Fibroblast of lung (primary cell): ENCODE data around the gene RPSA. TPM values are rescaled to one million over a fixed set of nuclear protein-coding genes. Genes with fewer than 3 reads are reported as not detected.

Experiments
- DNase-seq, 2 donors: peaks; one replicate each; pipeline versions ENCODE4 v3.0.0 to v3.0.0-alpha.2; 2010; ENCODE audit warnings: low read depth in 2 of 2
- H2AFZ ChIP-seq: 2 replicates; pipeline ENCODE4 v1.5.1; 2012; ENCODE audit warnings: low read length, control low read depth, inconsistent platforms
- H3K27ac ChIP-seq: 2 replicates; pipeline ENCODE4 v1.5.1; 2011; ENCODE audit warnings: low read length, control low read depth; ENCODE audit not compliant: insufficient read depth
- H3K27me3 ChIP-seq: 2 replicates; pipeline ENCODE4 v1.5.1; 2011; ENCODE audit warnings: mild to moderate bottlenecking, low read length; ENCODE audit not compliant: control insufficient read depth, insufficient read depth
- H3K36me3 ChIP-seq: 2 replicates; pipeline ENCODE4 v1.5.1; 2011; ENCODE audit warnings: low read length; ENCODE audit not compliant: control insufficient read depth, insufficient read depth
- H3K4me1 ChIP-seq: 2 replicates; pipeline ENCODE4 v1.5.1; 2011; ENCODE audit warnings: low read length; ENCODE audit not compliant: control insufficient read depth, insufficient read depth; ENCODE audit errors: extremely low read depth
- H3K4me2 ChIP-seq: 2 replicates; pipeline ENCODE4 v1.5.1; 2011; ENCODE audit warnings: low read length, control low read depth; ENCODE audit not compliant: insufficient read depth; ENCODE audit errors: extremely low read depth
- H3K4me3 ChIP-seq, 4 experiments: fragments of 200-600 bp in 1 of 4; sonication (generic) in 1 of 4; replicated peaks in 1 of 4; 2 replicates each; pipeline ENCODE4 v1.5.1; 2011 to 2016; ENCODE audit warnings: low read length in 4 of 4, low read depth in 3 of 4, mild to moderate bottlenecking in 3 of 4, control low read depth in 2 of 4, inconsistent platforms in 1 of 4, mixed read lengths in 1 of 4; ENCODE audit not compliant: insufficient read depth in 1 of 4; ENCODE audit errors: control extremely low read depth in 1 of 4
- H3K79me2 ChIP-seq: 2 replicates; pipeline ENCODE4 v1.5.1; 2012; ENCODE audit warnings: mild to moderate bottlenecking, low read length, inconsistent platforms; ENCODE audit not compliant: control insufficient read depth, insufficient read depth
- H3K9ac ChIP-seq: 2 replicates; pipeline ENCODE4 v1.5.1; 2011; ENCODE audit warnings: mild to moderate bottlenecking, low read length, control low read depth; ENCODE audit not compliant: insufficient read depth
- H3K9me3 ChIP-seq: 2 replicates; pipeline ENCODE4 v1.5.1; 2012; ENCODE audit warnings: low read depth, low read length; ENCODE audit not compliant: control insufficient read depth, insufficient read depth
- H4K20me1 ChIP-seq: 2 replicates; pipeline ENCODE4 v1.5.1; 2011; ENCODE audit warnings: low read length; ENCODE audit not compliant: control insufficient read depth, insufficient read depth; ENCODE audit errors: extremely low read depth
- EZH2 ChIP-seq: IDR thresholded peaks from 2 replicates; pipeline ENCODE4 v1.5.1; 2012; ENCODE audit warnings: low read length, control low read depth, mild to moderate bottlenecking; ENCODE audit errors: missing control alignments
- polyA plus RNA-seq, 2 donors: library from polyadenylated mRNA; depleted of rRNA in 1 of 2; stranded (reverse) in 1 of 2; unstranded in 1 of 2; fragments of >200 nt; gene quantifications; 2 replicates each; pipeline ENCODE4 v1.2.1, GENCODE V29; 2011 to 2012; ENCODE audit warnings: missing spikeins in 1 of 2
- total RNA-seq: library from RNA; depleted of rRNA; stranded (reverse); fragments of >200 nt; gene quantifications from 2 replicates; pipeline ENCODE4 v1.2.1, GENCODE V29; 2014
- TF ChIP-seq, protein P1 (sequence below), 2 donors: IDR thresholded peaks in 1 of 2; conservative IDR thresholded peaks in 1 of 2; 1 replicate in 1 of 2; 2 replicates in 1 of 2; pipeline ENCODE4 v1.5.1; 2011 to 2012; ENCODE audit warnings: low read length in 2 of 2, control low read depth in 1 of 2, inconsistent platforms in 1 of 2, low read depth in 1 of 2, mild to moderate bottlenecking in 1 of 2

RPSA gene
- total and polyA plus RNA-seq, 2 donors (not counting 1 experiment from before 2014, with no cell fraction given) = 1,607 to 2,369 TPM

GRCh38 chr3:39388153-39388552, 18.4 kb upstream of the RPSA start:
- no peaks in the 10 kb centered on the region for H3K27me3 ChIP-seq
- no peak overlapping the region for H2AFZ ChIP-seq
- peaks cover 8% of the 10 kb centered on the region for H3K36me3 ChIP-seq
- H3K9ac ChIP-seq = no peak overlapping the region
- H4K20me1 ChIP-seq = no peaks in the 10 kb centered on the region
- H3K4me2 ChIP-seq = no peak overlapping the region
- H3K4me1 ChIP-seq = no peaks in the 10 kb centered on the region
- H3K4me3 ChIP-seq = no peak overlapping the region
- no peak for DNase-seq
- TF ChIP-seq EZH2 = no peak
- TF ChIP-seq, protein P1, sequence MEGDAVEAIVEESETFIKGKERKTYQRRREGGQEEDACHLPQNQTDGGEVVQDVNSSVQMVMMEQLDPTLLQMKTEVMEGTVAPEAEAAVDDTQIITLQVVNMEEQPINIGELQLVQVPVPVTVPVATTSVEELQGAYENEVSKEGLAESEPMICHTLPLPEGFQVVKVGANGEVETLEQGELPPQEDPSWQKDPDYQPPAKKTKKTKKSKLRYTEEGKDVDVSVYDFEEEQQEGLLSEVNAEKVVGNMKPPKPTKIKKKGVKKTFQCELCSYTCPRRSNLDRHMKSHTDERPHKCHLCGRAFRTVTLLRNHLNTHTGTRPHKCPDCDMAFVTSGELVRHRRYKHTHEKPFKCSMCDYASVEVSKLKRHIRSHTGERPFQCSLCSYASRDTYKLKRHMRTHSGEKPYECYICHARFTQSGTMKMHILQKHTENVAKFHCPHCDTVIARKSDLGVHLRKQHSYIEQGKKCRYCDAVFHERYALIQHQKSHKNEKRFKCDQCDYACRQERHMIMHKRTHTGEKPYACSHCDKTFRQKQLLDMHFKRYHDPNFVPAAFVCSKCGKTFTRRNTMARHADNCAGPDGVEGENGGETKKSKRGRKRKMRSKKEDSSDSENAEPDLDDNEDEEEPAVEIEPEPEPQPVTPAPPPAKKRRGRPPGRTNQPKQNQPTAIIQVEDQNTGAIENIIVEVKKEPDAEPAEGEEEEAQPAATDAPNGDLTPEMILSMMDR (conservative IDR thresholded peaks at IDR 0.05 in 1 of 2, IDR thresholded peaks at IDR 0.05 in 1 of 2; ENCODE audit: low read depth in 1 of 2, low read length in 2 of 2) = no peak
- H3K79me2 ChIP-seq = peaks cover 46% of the 10 kb centered on the region
- H3K9me3 ChIP-seq = no peaks in the 10 kb centered on the region
- no peak overlapping the region for H3K27ac ChIP-seq

DNA sequence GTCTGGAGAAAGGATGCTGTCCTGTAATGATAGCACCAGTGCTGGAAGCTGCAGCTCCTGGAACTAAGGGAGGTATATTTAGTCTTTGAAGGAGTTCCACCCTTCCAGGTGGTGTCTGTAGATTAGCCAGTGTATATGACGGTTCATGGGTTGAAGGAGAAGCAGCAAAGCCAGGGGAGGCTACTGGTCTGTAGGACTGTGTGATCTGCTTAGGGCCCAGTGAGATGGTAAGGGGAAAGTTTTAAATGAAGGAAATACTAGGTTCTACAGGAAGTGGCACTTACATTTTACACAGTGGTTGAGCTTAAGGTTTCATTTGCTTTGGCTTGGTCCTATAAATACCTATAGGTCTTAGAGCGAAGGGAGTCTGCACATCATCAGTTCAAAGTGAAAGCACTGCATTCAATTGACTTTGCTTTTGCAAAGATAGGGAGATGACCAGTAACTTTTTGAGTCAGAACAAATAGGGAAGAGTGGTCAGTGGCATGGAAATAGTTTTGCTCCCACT, 17.7 kb upstream of the RPSA start:
- no peak for DNase-seq
- H3K79me2 ChIP-seq = peaks cover 46% of the 10 kb centered on the region
- H4K20me1 ChIP-seq = no peaks in the 10 kb centered on the region
- no peaks in the 10 kb centered on the region for H3K9me3 ChIP-seq
- no peak for TF ChIP-seq EZH2
- TF ChIP-seq, protein P1 (conservative IDR thresholded peaks at IDR 0.05 in 1 of 2, IDR thresholded peaks at IDR 0.05 in 1 of 2; ENCODE audit: low read depth in 1 of 2, low read length in 2 of 2) = no peak
- no peak overlapping the region for H3K9ac ChIP-seq
- H3K4me2 ChIP-seq = no peak overlapping the region
- H3K27me3 ChIP-seq = no peaks in the 10 kb centered on the region
- no peaks in the 10 kb centered on the region for H3K4me1 ChIP-seq
- no peak overlapping the region for H2AFZ ChIP-seq
- no peak overlapping the region for H3K4me3 ChIP-seq
- peaks cover 8% of the 10 kb centered on the region for H3K36me3 ChIP-seq
- no peak overlapping the region for H3K27ac ChIP-seq

DNA sequence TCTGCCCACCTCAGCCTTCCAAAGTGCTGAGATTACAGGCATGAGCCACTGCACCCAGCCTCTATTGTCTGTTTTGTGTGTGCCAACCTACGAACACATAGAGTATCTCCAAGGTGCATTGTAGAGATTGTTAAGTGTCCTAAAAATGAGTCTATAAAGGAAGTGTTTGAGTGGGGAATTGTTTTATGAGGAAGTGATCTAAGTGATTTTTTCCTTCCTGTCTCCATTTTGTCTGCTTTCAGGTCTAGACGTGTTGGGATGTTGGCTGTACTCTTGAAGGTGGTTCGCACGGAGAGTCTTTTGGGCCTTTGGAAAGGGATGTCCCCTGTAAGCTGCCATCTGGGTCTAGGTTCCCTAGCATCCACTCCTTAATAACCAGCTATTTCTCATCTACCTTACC, 16.3 kb upstream of the RPSA start:
- H3K4me2 ChIP-seq = no peak overlapping the region
- H2AFZ ChIP-seq = no peak overlapping the region
- H3K79me2 ChIP-seq = peaks cover 35% of the 10 kb centered on the region
- no peak overlapping the region for H3K4me3 ChIP-seq
- H3K9me3 ChIP-seq = no peaks in the 10 kb centered on the region
- H3K36me3 ChIP-seq = peaks cover 8% of the 10 kb centered on the region
- no peaks in the 10 kb centered on the region for H3K4me1 ChIP-seq
- no peaks in the 10 kb centered on the region for H3K27me3 ChIP-seq
- H3K9ac ChIP-seq = no peak overlapping the region
- H3K27ac ChIP-seq = no peak overlapping the region
- H4K20me1 ChIP-seq = no peaks in the 10 kb centered on the region
- no peak for TF ChIP-seq EZH2
- TF ChIP-seq, protein P1 (conservative IDR thresholded peaks at IDR 0.05 in 1 of 2, IDR thresholded peaks at IDR 0.05 in 1 of 2; ENCODE audit: low read depth in 1 of 2, low read length in 2 of 2) = no peak
- DNase-seq = no peak
